BJ (cell line): ENCODE data around the gene TCFL5. TPM values are rescaled to one million over a fixed set of nuclear protein-coding genes. Genes with fewer than 3 reads are reported as not detected.
"Not testable (repeated sequence)": the region's sequence is repeated elsewhere in the genome, so short reads cannot be mapped to it uniquely, and the experiment has no call there.

Experiments used
- CTCF ChIA-PET: fragments of 350-600 bp; formaldehyde crosslinking; extraction: SDS; loops from one replicate; lab custom pipeline; 2021; ENCODE audit warnings: antibody characterized with exemption, inconsistent platforms; lab: Yijun Ruan, JAX
- POLR2A ChIA-PET: fragments of 300-600 bp; sonication (Branson Sonifier 250); formaldehyde crosslinking; extraction: SDS; loops from one replicate; lab custom pipeline; 2021; ENCODE audit warnings: antibody characterized with exemption; lab: Charles Lee
- DNase-seq: peaks from one replicate; pipeline ENCODE4 v3.0.0-alpha.2; 2011; ENCODE audit warnings: low read depth
- H3K27me3 ChIP-seq: 2 replicates; pipeline ENCODE4 v1.6.0; 2011; ENCODE audit warnings: low read length; ENCODE audit not compliant: control insufficient read depth, insufficient read depth
- H3K36me3 ChIP-seq: 2 replicates; pipeline ENCODE4 v1.5.1; 2011; ENCODE audit warnings: low read length; ENCODE audit not compliant: control insufficient read depth, insufficient read depth
- H3K4me3 ChIP-seq: 2 replicates; pipeline ENCODE4 v1.5.1; 2011; ENCODE audit warnings: low read depth, mild to moderate bottlenecking, control low read depth, low read length
- polyA plus RNA-seq: library from polyadenylated mRNA; depleted of rRNA; stranded (reverse); fragments of >200 nt; gene quantifications from 2 replicates; pipeline ENCODE4 v1.2.3, GENCODE V29; 2011
- TF ChIP-seq, protein P1 (sequence below): IDR thresholded peaks from 2 replicates; pipeline ENCODE4 v1.5.1; 2011; ENCODE audit warnings: low read depth, mild to moderate bottlenecking, control low read depth, inconsistent platforms, low read length, moderate library complexity; ENCODE audit not compliant: insufficient read depth

Gene TCFL5
- polyA plus RNA-seq, 1 experiment, result 8.5 TPM

DNA sequence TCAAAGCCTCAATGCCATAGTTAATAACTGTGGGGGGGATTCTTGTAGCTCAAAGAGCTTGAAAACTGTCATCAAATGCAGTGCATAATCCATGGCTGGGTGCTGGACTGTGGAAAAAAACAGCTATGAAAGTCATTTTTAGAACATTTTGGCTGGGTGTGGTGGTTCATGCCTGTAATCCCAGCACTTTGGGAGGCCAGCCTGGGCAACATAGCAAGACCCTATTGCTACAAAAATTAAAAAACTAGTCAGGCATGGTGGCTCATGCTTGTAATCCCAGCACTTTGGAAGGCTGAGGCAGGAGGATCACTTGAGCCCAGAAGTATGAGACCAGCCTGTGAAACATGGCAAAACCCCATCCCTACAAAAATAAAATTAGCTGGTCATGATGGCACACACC, 12.2 kb downstream of the TCFL5 start:
- no peak for DNase-seq
- no peak overlapping the region for H3K4me3 ChIP-seq
- H3K36me3 ChIP-seq, result peaks cover 3% of the 10 kb centered on the region
- H3K27me3 ChIP-seq, result no peaks in the 10 kb centered on the region
- TF ChIP-seq, protein P1, sequence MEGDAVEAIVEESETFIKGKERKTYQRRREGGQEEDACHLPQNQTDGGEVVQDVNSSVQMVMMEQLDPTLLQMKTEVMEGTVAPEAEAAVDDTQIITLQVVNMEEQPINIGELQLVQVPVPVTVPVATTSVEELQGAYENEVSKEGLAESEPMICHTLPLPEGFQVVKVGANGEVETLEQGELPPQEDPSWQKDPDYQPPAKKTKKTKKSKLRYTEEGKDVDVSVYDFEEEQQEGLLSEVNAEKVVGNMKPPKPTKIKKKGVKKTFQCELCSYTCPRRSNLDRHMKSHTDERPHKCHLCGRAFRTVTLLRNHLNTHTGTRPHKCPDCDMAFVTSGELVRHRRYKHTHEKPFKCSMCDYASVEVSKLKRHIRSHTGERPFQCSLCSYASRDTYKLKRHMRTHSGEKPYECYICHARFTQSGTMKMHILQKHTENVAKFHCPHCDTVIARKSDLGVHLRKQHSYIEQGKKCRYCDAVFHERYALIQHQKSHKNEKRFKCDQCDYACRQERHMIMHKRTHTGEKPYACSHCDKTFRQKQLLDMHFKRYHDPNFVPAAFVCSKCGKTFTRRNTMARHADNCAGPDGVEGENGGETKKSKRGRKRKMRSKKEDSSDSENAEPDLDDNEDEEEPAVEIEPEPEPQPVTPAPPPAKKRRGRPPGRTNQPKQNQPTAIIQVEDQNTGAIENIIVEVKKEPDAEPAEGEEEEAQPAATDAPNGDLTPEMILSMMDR, result no peak
- CTCF ChIA-PET, result interaction anchor here (2.3 kb wide), 1 partner anchor 58 kb away, joined by 9 read pairs; no protein-coding TSS in a partner anchor
- POLR2A ChIA-PET, result no interaction called here

DNA sequence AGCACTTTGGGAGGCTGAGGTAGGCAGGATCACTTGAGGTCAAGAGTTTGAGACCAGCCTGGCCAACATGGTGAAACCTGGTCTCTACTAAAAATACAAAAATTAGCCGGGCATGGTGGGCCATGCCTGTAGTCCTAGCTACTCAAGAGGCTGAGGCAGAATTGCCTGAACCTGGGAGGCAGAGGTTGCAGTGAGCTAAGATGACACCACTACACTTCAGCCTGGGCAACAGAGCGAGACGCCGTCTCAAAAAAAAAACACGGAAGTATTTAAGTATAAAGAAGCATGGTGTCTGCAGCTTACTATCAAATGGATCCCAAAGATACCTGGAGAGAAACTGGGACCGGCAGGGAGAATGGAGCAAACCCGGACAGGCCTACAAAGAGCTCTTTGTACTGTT, 12.7 kb downstream of the TCFL5 start:
- CTCF ChIA-PET, result interaction anchor here (1.0 to 2.3 kb wide), 2 partner anchors 11 to 57 kb away, joined by 3 to 9 read pairs; no protein-coding TSS in a partner anchor
- POLR2A ChIA-PET, DNase-seq, H3K36me3 ChIP-seq, H3K27me3 ChIP-seq, H3K4me3 ChIP-seq: not testable (repeated sequence)

DNA sequence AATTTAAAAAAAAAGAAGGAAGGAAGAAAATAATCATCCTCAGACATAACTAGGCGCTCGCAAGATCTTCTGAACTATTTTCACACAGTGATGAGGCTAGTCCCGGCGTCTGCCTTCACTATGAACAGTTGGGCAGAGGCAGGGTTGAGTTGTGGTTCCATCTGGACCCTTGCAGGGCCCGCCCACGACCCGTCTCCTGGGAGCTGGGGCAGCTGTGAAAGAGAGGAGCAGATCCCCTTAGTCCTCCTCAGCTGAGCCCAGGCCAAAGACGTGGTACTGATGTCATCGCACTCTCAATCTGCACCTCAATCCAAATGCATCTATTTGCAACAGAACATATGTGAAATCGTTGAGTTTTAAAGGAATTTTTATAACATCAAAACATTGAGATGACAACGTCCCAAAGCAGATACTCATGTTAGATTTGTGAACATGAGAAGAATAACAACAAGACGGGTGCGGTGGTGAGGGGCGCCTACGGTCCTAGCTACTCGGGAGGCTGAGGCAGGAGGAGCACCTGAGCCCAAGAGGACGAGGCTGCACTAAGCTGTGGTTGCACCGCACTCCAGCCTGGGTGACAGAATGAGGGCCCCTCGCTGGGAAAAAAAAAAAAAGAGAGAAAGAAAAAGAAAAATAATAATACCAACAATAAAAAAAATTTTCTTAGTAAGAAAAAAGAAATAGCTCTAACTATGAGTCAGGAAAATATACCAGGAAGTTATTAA, 15.3 kb downstream of the TCFL5 start:
- Histone ChIP-seq H3K4me3 (no peak overlapping the region), H3K36me3 (no peaks in the 10 kb centered on the region), H3K27me3 (no peaks in the 10 kb centered on the region)
- TF ChIP-seq, protein P1, result no peak
- POLR2A ChIA-PET, result no interaction called here
- no peak for DNase-seq
- CTCF ChIA-PET, result interaction anchor here (0.8 to 1.8 kb wide), 3 partner anchors 8 to 38 kb away, joined by 3 to 4 read pairs (median 3); no protein-coding TSS in a partner anchor

DNA sequence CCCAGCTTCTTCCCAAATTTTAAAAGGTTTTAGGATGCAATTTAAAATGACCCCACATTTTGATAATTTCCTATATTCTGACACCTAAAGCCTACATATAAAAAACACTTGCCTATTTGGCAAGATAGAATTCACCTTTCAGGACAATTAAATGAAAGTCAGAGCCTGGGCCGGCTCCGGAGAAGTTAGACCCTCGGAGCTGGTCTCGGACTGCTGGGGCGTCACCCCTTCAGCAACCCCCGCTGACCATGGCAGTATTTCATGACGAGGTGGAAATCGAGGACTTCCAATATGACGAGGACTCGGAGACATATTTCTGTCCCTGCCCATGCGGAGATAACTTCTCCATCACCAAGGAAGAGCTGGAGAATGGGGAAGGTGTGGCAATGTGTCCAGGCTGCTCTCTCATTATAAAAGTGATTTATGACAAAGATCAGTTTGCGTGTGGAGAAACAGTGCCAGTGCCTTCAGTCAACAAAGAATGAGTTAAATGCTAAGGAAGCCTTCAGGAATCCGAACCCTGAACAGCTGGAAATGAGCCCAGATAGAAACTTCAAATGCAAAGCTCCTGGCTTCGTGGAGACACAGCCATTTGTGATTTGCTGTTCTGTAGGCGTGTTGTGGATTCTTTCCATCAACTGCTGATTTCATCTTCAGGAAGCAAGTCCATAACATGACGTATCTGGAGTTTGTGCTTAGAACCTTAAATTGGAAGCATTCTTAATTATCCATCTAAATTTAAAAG, 16.0 kb downstream of the TCFL5 start:
- Histone ChIP-seq H3K4me3 (no peak overlapping the region), H3K27me3 (no peaks in the 10 kb centered on the region), H3K36me3 (no peaks in the 10 kb centered on the region)
- POLR2A ChIA-PET, result no interaction called here
- no peak for DNase-seq
- TF ChIP-seq, protein P1, result no peak
- CTCF ChIA-PET, result interaction anchor here (0.8 to 1.4 kb wide), 2 partner anchors 9 to 37 kb away, joined by 3 read pairs; no protein-coding TSS in a partner anchor

DNA sequence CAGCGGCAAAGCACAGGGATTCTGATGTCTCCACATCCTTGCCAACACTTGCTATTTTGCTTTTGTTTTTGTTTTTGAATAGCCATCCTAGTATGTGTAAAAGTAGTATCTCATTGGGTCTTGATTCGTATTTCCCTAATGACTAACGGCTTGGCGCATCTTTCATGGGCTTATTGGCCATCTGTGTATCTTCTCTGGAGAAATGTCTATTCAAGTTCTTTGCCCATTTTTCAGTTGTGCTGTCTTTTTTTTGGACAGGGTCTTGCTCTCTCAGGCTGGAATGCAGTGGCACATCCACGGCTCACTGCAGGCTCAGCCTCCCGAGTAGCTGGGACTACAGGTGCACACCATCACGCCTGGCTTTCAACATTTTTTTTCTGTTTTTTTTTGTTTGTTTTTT, 17.4 kb downstream of the TCFL5 start:
- H3K27me3 ChIP-seq, result no peaks in the 10 kb centered on the region
- DNase-seq, result no peak
- TF ChIP-seq, protein P1, result no peak
- ChIA-PET POLR2A (no interaction called here), CTCF (no interaction called here)
- no peaks in the 10 kb centered on the region for H3K36me3 ChIP-seq
- no peak overlapping the region for H3K4me3 ChIP-seq
